Left ventricle myocardium inferior (tissue), 1 donor: Measurements from ENCODE around the gene FAM149A. TPM values are rescaled to one million over a fixed set of nuclear protein-coding genes. Genes with fewer than 3 reads are reported as not detected.

Source experiments
- DNase-seq: peaks from one replicate; pipeline ENCODE4 v3.0.0-alpha.2; 2020
- H3K27ac ChIP-seq: fragments of 200-600 bp; replicated peaks from 2 replicates; pipeline ENCODE4 v1.8.0; 2021
- H3K27me3 ChIP-seq: fragments of 200-600 bp; 2 replicates; pipeline ENCODE4 v1.8.0; 2021; ENCODE audit warnings: low read depth
- H3K36me3 ChIP-seq: fragments of 200-600 bp; 2 replicates; pipeline ENCODE4 v1.8.0; 2021
- H3K4me1 ChIP-seq: fragments of 200-600 bp; 2 replicates; pipeline ENCODE4 v1.8.0; 2021
- H3K4me3 ChIP-seq: fragments of 200-600 bp; 2 replicates; pipeline ENCODE4 v1.8.0; 2021; ENCODE audit warnings: mild to moderate bottlenecking, moderate library complexity
- H3K9me3 ChIP-seq: fragments of 200-600 bp; replicated peaks from 2 replicates; pipeline ENCODE4 v1.8.0; 2021
- CTCF ChIP-seq: fragments of 200-600 bp; IDR thresholded peaks from 2 replicates; pipeline ENCODE4 v1.8.0; 2021; ENCODE audit warnings: antibody characterized with exemption, mild to moderate bottlenecking, borderline replicate concordance
- intact Hi-C: fragments of 100-400 bp; cut with micrococcal nuclease; formaldehyde crosslinking; loops from one replicate; pipeline ENCODE4 v1.11.0; 2022
- total RNA-seq: library from RNA; stranded (reverse); fragmentation: NEBNext Ultra II Directional; extraction: Animal tissue kit (Norgen Biotek cat#: 25700); gene quantifications from one replicate; pipeline ENCODE4 v1.2.1, GENCODE V29; 2021
- donor health status: DM: no; HTN: yes; CAD: no; lungs with severe emphysema.

Gene FAM149A
- total RNA-seq, 1 donor from 2014 or later, result 12.2 TPM

GRCh38 chr4:186146458-186146857 lies 42.0 kb downstream of the FAM149A start:
- Histone ChIP-seq H3K4me3 (no peak overlapping the region), H3K9me3 (no peaks in the 10 kb centered on the region), H3K4me1 (peaks cover 26% of the 10 kb centered on the region), H3K27ac (no peak overlapping the region), H3K27me3 (no peaks in the 10 kb centered on the region), H3K36me3 (no peaks in the 10 kb centered on the region)
- no peak for DNase-seq
- TF ChIP-seq CTCF, result no peak
- intact Hi-C loops, result no loop called here

- DNase-seq, result no peak
- Histone ChIP-seq H3K36me3 (peaks cover 5% of the 10 kb centered on the region), H3K27ac (no peak overlapping the region), H3K4me3 (no peak overlapping the region), H3K4me1 (peaks cover 26% of the 10 kb centered on the region), H3K27me3 (no peaks in the 10 kb centered on the region), H3K9me3 (no peaks in the 10 kb centered on the region)
- TF ChIP-seq CTCF, result no peak
- intact Hi-C loops, result no loop called here
These were observed 44.0 kb downstream of the FAM149A start for GRCh38 chr4:186148336-186148975.

- peak overlapping the region; percentile 31 for H3K27ac ChIP-seq
- H3K4me1 ChIP-seq, result peaks cover 18% of the 10 kb centered on the region
- intact Hi-C loops, result no loop called here
- no peaks in the 10 kb centered on the region for H3K27me3 ChIP-seq
- H3K9me3 ChIP-seq, result no peaks in the 10 kb centered on the region
- TF ChIP-seq CTCF, result peak; percentile 65
- peak; percentile 52 for DNase-seq
- peaks cover 11% of the 10 kb centered on the region for H3K36me3 ChIP-seq
- H3K4me3 ChIP-seq, result peak overlapping the region; percentile 36
These were observed 45.4 kb downstream of the FAM149A start for GRCh38 chr4:186149872-186150271.

- Histone ChIP-seq H3K36me3 (peaks cover 16% of the 10 kb centered on the region), H3K4me3 (no peak overlapping the region), H3K27me3 (no peaks in the 10 kb centered on the region), H3K4me1 (peaks cover 7% of the 10 kb centered on the region), H3K9me3 (no peaks in the 10 kb centered on the region), H3K27ac (no peak overlapping the region)
- TF ChIP-seq CTCF, result no peak
- intact Hi-C loops, result no loop called here
- no peak for DNase-seq
These were observed 46.4 kb downstream of the FAM149A start for GRCh38 chr4:186150926-186151325.

- peaks cover 6% of the 10 kb centered on the region for H3K4me1 ChIP-seq
- H3K27ac ChIP-seq, result no peak overlapping the region
- H3K27me3 ChIP-seq, result no peaks in the 10 kb centered on the region
- no peak for DNase-seq
- intact Hi-C loops, result no loop called here
- no peak for TF ChIP-seq CTCF
- no peaks in the 10 kb centered on the region for H3K9me3 ChIP-seq
- no peak overlapping the region for H3K4me3 ChIP-seq
- peaks cover 16% of the 10 kb centered on the region for H3K36me3 ChIP-seq
These were observed 47.0 kb downstream of the FAM149A start for GRCh38 chr4:186151499-186151898.
